GM12872 (cell line): Measurements from ENCODE around the gene PRPF38B.

Experiments used
- CTCF ChIP-seq: IDR thresholded peaks from 3 replicates; pipeline ENCODE4 v1.5.1; 2011; ENCODE audit warnings: low read depth, mild to moderate bottlenecking, low read length, moderate library complexity; ENCODE audit not compliant: insufficient read depth

The PRPF38B gene

GRCh38 chr1:108717774-108718316, 25.7 kb downstream of the PRPF38B start:
- TF ChIP-seq CTCF = no peak

GRCh38 chr1:108718927-108719655, 27.0 kb downstream of the PRPF38B start:
- TF ChIP-seq CTCF = no peak

- TF ChIP-seq CTCF = no peak
Observed at GRCh38 chr1:108719656-108720435, 27.7 kb downstream of the PRPF38B start.

- no peak for TF ChIP-seq CTCF
Observed at GRCh38 chr1:108722292-108722691, 30.2 kb downstream of the PRPF38B start.

GRCh38 chr1:108725906-108726305, 33.8 kb downstream of the PRPF38B start:
- no peak for TF ChIP-seq CTCF

GRCh38 chr1:108728327-108728923, 36.3 kb downstream of the PRPF38B start:
- TF ChIP-seq CTCF = no peak

GRCh38 chr1:108729481-108729880, 37.4 kb downstream of the PRPF38B start:
- TF ChIP-seq CTCF = no peak
